Metanephros (tissue), 1 donor: ENCODE results near the gene BIN2. TPM values are rescaled to one million over a fixed set of nuclear protein-coding genes. Genes with fewer than 3 reads are reported as not detected.

Experiments
- total RNA-seq: library from RNA; depleted of rRNA; stranded (reverse); fragments of >200 nt; gene quantifications from one replicate; pipeline ENCODE4 v1.2.3, GENCODE V29; 2014

Gene BIN2
- 4.3 TPM for total RNA-seq

DNA sequence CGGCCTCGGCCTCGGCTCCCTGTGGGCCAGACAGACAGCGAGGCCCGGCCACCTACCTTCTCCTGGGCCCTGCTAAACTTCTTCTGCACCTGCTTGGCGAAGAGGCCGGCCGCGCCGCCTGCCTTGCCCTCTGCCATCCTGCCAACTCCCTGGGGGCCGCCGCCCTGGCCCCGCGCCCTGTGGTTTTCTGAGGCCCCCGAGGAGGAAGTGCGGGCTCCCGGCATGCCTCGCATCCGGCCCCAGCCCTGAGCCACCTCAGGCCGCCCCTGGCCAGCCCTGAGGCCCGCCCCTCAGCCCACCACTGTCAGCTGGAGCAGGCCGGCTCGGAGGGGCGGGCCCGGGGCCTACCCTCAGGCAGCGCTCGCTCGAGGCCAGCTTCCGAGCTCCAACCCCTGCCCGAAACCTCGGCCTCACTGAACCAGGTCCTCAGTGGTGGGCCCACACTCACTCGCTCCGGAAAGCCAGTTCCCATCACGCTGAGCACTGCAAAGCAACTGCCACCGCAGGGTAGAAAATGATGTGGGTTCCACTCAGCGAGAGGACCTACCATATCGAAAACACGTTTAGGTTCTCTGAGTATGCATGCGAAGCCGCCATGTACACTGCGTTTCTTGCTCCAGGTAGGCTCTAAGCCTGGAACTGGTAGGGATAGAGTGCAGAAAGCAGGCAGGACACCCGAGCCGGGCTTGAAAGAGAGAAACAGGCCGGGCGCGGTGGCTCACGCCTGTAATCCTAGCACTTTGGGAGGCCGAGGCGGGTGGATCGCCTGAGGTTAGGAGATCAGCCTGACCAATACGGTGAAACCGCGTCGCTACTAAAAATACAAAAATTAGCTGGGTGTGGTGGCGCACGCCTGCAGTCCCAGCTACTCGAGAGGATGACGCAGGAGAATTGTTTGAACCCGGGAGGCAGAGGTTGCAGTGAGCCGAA lies at the start of gene BIN2:
BIN2 (minus strand) TSS at position 209 of the 930 bp plus-strand sequence; CDS start at position 137, 72 bp downstream.

DNA sequence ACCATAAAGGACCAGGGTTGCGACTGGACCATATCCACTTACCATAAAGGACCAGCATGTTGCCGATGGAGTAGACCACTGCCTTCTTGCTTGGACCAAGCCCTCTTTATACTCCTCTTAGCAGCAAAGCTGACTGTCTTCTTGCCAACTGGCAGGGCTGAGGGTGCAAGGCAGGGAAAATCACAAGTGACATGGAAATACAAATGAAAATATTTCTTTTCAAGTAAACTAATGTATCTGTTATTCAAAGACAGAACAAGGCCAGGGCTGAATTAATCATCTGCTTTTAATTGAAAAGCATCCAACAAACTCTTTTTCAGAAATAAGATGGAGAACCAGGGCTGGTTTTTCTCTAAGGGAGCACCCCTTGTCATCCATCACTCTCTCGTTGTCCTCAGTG lies 22.6 kb upstream of the BIN2 start, which contains the start of gene CELA1:
CELA1 (minus strand) TSS at position 99 of the 400 bp plus-strand sequence; CDS start at position 58, 41 bp downstream.

DNA sequence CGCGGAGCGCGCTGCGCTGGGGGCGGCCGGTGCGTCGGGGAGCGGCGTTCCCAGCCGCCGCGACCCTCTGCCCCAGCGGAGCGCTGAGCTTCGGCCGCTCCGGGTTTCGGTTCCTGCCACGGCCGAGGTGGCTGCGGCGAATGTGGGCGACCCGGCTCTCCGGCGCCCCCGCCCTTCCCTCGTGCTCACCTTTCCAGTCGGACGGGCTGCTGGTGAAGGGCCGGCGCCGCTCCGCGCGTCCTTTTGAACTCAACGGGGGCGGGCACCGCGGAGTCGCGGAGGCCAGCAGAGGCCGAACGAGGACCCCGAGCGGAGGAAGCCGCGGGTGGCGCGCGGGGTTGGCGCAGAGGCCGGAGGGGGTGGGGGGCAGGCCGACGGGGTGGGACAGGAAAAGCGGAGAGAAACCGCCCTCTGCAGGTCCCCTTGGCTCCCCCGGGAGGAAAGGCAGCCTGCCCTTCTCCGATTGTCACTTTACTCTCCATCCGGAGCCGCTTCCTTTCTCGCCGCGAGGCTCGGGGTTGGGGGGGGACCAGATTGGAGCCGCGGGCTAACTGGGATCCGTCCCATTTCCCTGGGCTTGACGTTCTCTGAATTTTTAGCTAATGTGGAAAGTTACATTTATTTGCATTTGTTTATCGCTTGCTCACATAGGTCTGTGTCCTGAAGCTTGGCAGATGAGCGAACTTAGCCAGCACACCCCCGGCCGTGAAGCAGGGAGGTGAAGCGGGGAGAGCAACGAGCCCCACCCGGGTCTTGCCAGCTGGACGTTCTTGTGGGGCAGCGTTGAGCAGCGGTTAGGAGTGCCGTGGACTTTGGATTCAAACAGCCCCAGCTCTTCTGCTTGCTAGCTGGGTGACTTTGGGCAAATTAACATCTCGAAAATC lies 53.7 kb downstream of the BIN2 start, which contains the start of gene SMAGP:
SMAGP (minus strand) TSS at position 349 of the 884 bp plus-strand sequence. CDS start 1,137 bp downstream, outside the sequence.

DNA sequence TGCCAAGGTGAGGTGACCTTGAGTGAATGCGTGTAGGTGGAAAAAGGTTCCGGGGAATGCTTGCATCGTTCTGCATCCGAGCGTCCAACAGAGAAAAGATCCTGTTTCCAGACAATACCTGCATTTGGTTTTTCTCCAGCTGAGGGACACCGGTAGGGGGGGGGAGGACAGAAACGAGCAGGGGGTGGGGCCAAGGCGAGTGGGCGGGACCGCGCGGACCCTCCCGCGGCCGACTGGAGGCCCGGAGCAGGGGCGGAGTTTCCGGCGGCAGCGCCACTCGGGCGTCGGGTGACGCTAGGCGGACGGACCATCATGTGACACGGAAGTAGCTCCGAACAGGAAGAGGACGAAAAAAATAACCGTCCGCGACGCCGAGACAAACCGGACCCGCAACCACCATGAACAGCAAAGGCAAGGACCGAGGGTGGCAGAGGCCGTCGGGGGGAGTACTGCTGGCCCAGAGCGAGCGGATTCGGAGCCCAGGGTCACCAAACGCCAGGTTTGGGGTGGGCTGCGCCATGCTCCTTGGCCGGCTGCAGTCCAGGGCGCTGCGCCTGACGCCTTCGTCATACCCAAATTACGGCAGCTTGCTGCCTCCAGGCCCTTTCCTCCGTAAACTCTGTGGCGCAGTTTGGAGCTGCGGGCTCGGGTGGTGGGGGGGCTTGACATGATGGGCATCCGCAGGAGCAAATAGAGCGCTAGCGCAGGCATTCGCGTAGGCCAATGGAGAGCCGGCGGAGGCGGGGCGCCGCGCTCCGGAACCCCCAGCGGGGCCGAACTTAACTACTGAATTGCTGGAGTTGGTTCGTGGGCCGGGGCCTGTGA lies 85.3 kb downstream of the BIN2 start, which contains the start of gene DAZAP2:
DAZAP2 (plus strand) TSS at position 317 of the 825 bp plus-strand sequence; CDS start at position 399, 82 bp downstream.

Other genes with a start within 250 kb of the BIN2 start
- gene CSRNP2, start 240.6 kb downstream of the BIN2 start, total RNA-seq, result 25.7 TPM
- gene TFCP2, start 151.0 kb downstream of the BIN2 start, total RNA-seq, result 37.2 TPM
- 5.1 TPM for gene POU6F1, start 106.1 kb downstream of the BIN2 start, total RNA-seq
- 184 TPM for gene DAZAP2, start 85.3 kb downstream of the BIN2 start, total RNA-seq
- 13.8 TPM for gene SMAGP, start 53.8 kb downstream of the BIN2 start, total RNA-seq
- not detected for gene CELA1, start 22.5 kb upstream of the BIN2 start, total RNA-seq
- gene GALNT6, start 67.2 kb upstream of the BIN2 start, total RNA-seq, result 8.6 TPM
- 3.0 TPM for gene SLC4A8, start 100.7 kb upstream of the BIN2 start, total RNA-seq